Calu3 (cell line): ENCODE data around the gene PPP2R5D. TPM values are rescaled to one million over a fixed set of nuclear protein-coding genes. Genes with fewer than 3 reads are reported as not detected.

ENCODE experiments used
- BruUV-seq: library from RNA; stranded (reverse); fragments of 400-500 nt; replicated peaks from 2 replicates; lab custom pipeline; 2021; lab: Mats Ljungman, UMichigan
- CTCF ChIA-PET: fragments of 300-600 bp; sonication (Branson Sonifier 250); formaldehyde crosslinking; loops from one replicate; lab custom pipeline; 2022; ENCODE audit warnings: antibody characterized with exemption; lab: Charles Lee
- DNase-seq: peaks from one replicate; pipeline ENCODE4 v3.0.0; 2022
- H3K27ac Mint-ChIP-seq: one replicate; pipeline ENCODE4 v1.8.0; 2022; ENCODE audit warnings: mixed read lengths; ENCODE audit not compliant: unreplicated experiment
- H3K27me3 Mint-ChIP-seq: one replicate; pipeline ENCODE4 v1.8.0; 2022; ENCODE audit warnings: mixed read lengths; ENCODE audit not compliant: unreplicated experiment
- H3K36me3 Mint-ChIP-seq: one replicate; pipeline ENCODE4 v1.8.0; 2022; ENCODE audit warnings: mild to moderate bottlenecking, moderate library complexity, mixed read lengths; ENCODE audit not compliant: insufficient read depth, unreplicated experiment
- H3K4me1 Mint-ChIP-seq: one replicate; pipeline ENCODE4 v1.8.0; 2022; ENCODE audit warnings: mild to moderate bottlenecking, low read depth, mixed read lengths; ENCODE audit not compliant: unreplicated experiment
- H3K4me3 Mint-ChIP-seq: one replicate; pipeline ENCODE4 v1.8.0; 2022; ENCODE audit warnings: mild to moderate bottlenecking, low read depth, moderate library complexity, mixed read lengths; ENCODE audit not compliant: unreplicated experiment
- H3K9me3 Mint-ChIP-seq: one replicate; pipeline ENCODE4 v1.8.0; 2022; ENCODE audit warnings: low read depth, mixed read lengths; ENCODE audit not compliant: unreplicated experiment
- CTCF ChIP-seq: fragments of 200-600 bp; IDR thresholded peaks from one replicate; pipeline ENCODE4 v1.8.0; 2022; ENCODE audit warnings: antibody characterized with exemption; ENCODE audit not compliant: unreplicated experiment
- intact Hi-C: fragments of 100-400 bp; cut with micrococcal nuclease; formaldehyde crosslinking; loops from one replicate; pipeline ENCODE4 v1.10.0; 2022; ENCODE audit not compliant: unreplicated experiment
- total RNA-seq: library from RNA; stranded (reverse); gene quantifications from 2 replicates; pipeline ENCODE4 v1.2.3, GENCODE V29; 2022

The PPP2R5D gene
- total RNA-seq, 1 experiment from 2014 or later = 55.8 TPM

GRCh38 chr6:42937548-42938427, 46.6 kb upstream of the PPP2R5D start:
- CTCF ChIA-PET = interaction anchor here (0.6 kb wide), 1 partner anchor 13 kb away, joined by 3 read pairs; no protein-coding TSS in a partner anchor
- H3K27me3 Mint-ChIP-seq = no peaks in the 10 kb centered on the region
- no peak for TF ChIP-seq CTCF
- H3K27ac Mint-ChIP-seq = no peak overlapping the region
- DNase-seq = no peak
- no peak overlapping the region for H3K4me3 Mint-ChIP-seq
- H3K9me3 Mint-ChIP-seq = no peaks in the 10 kb centered on the region
- peaks cover 8% of the 10 kb centered on the region for H3K4me1 Mint-ChIP-seq
- intact Hi-C loops = no loop called here
- BruUV-seq = no TSS peak
- peaks cover 32% of the 10 kb centered on the region for H3K36me3 Mint-ChIP-seq

- Mint-ChIP-seq H3K9me3 (no peaks in the 10 kb centered on the region), H3K27me3 (no peaks in the 10 kb centered on the region), H3K36me3 (peaks cover 29% of the 10 kb centered on the region), H3K27ac (no peak overlapping the region), H3K4me3 (no peak overlapping the region), H3K4me1 (peaks cover 2% of the 10 kb centered on the region)
- intact Hi-C loops = no loop called here
- BruUV-seq = no TSS peak
- no peak for TF ChIP-seq CTCF
- DNase-seq = no peak
- CTCF ChIA-PET = interaction anchor here (0.6 to 1.2 kb wide), 3 partner anchors 12 to 32 kb away, joined by 3 to 6 read pairs (median 3); no protein-coding TSS in a partner anchor
Observed at GRCh38 chr6:42938428-42938796, 46.0 kb upstream of the PPP2R5D start.

- no peak for DNase-seq
- no peak overlapping the region for H3K27ac Mint-ChIP-seq
- no peaks in the 10 kb centered on the region for H3K27me3 Mint-ChIP-seq
- BruUV-seq = no TSS peak
- no peaks in the 10 kb centered on the region for H3K9me3 Mint-ChIP-seq
- peaks cover 29% of the 10 kb centered on the region for H3K36me3 Mint-ChIP-seq
- intact Hi-C loops = no loop called here
- no peaks in the 10 kb centered on the region for H3K4me1 Mint-ChIP-seq
- no peak overlapping the region for H3K4me3 Mint-ChIP-seq
- TF ChIP-seq CTCF = no peak
- CTCF ChIA-PET = interaction anchor here (0.6 to 1.2 kb wide), 2 partner anchors 18 to 31 kb away, joined by 3 to 6 read pairs; no protein-coding TSS in a partner anchor
Observed at GRCh38 chr6:42938987-42939809, 45.2 kb upstream of the PPP2R5D start.

- BruUV-seq = no TSS peak
- H3K9me3 Mint-ChIP-seq = no peaks in the 10 kb centered on the region
- no peak overlapping the region for H3K27ac Mint-ChIP-seq
- TF ChIP-seq CTCF = no peak
- DNase-seq = no peak
- H3K4me1 Mint-ChIP-seq = no peaks in the 10 kb centered on the region
- H3K36me3 Mint-ChIP-seq = peaks cover 29% of the 10 kb centered on the region
- no peaks in the 10 kb centered on the region for H3K27me3 Mint-ChIP-seq
- H3K4me3 Mint-ChIP-seq = no peak overlapping the region
- intact Hi-C loops = no loop called here
- CTCF ChIA-PET = no interaction called here
Observed at GRCh38 chr6:42939810-42940167, 44.6 kb upstream of the PPP2R5D start.
